Stomach (tissue), 4 donors: ENCODE results near the gene HTRA2.

ENCODE experiments used
- POLR2A ChIP-seq, 4 donors: fragments of 450-650 bp; IDR thresholded peaks; one replicate each; pipeline ENCODE4 v1.6.1; 2016; ENCODE audit warnings: antibody characterized with exemption in 4 of 4, control low read depth in 2 of 4, mild to moderate bottlenecking in 1 of 4, moderate library complexity in 1 of 4
- TF ChIP-seq, protein P1 (sequence below), 7 experiments: fragments of 450-650 bp in 4 of 7; fragments of 200-600 bp in 3 of 7; sonication (generic) in 3 of 7; IDR thresholded peaks; one replicate each; pipeline ENCODE4 v1.5.1; 2016 to 2019; ENCODE audit warnings: antibody characterized with exemption in 7 of 7, control low read depth in 2 of 7, mild to moderate bottlenecking in 1 of 7

DNA sequence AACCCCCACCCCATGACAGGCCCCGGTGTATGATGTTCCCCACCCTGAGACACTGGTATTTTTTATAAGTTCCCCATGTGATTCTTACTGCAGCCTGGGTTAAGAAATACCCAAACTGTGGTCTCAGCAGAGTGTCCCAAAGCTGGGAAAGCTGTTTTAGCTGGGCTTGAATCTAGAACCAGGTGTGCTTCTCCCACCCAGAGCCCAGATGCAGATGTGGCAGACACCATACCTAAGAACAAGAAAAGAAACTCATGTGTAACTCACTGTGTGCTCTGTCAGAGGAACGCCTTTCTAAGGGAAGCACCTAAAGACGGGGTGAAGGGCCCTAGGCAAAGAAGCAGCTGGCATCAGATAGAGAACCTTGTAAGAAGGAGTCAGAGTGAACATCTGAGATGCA is 48.7 kb downstream of the HTRA2 start:
- TF ChIP-seq, protein P1, sequence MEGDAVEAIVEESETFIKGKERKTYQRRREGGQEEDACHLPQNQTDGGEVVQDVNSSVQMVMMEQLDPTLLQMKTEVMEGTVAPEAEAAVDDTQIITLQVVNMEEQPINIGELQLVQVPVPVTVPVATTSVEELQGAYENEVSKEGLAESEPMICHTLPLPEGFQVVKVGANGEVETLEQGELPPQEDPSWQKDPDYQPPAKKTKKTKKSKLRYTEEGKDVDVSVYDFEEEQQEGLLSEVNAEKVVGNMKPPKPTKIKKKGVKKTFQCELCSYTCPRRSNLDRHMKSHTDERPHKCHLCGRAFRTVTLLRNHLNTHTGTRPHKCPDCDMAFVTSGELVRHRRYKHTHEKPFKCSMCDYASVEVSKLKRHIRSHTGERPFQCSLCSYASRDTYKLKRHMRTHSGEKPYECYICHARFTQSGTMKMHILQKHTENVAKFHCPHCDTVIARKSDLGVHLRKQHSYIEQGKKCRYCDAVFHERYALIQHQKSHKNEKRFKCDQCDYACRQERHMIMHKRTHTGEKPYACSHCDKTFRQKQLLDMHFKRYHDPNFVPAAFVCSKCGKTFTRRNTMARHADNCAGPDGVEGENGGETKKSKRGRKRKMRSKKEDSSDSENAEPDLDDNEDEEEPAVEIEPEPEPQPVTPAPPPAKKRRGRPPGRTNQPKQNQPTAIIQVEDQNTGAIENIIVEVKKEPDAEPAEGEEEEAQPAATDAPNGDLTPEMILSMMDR (IDR thresholded peaks at IDR 0.05), result no peak
- no peak for TF ChIP-seq POLR2A (IDR thresholded peaks at IDR 0.05)
